HUDEP-2 (cell line): Measurements from ENCODE around the gene APBB1IP.
"Not testable (repeated sequence)": the region's sequence is repeated elsewhere in the genome, so short reads cannot be mapped to it uniquely, and the experiment has no call there.

Experiments
- DNase-seq, 76 experiments: peaks; one replicate each; lab custom pipeline; 2025; ENCODE audit not compliant: unreplicated experiment in 76 of 76; lab: John Stamatoyannopoulos, UW

APBB1IP gene

DNA sequence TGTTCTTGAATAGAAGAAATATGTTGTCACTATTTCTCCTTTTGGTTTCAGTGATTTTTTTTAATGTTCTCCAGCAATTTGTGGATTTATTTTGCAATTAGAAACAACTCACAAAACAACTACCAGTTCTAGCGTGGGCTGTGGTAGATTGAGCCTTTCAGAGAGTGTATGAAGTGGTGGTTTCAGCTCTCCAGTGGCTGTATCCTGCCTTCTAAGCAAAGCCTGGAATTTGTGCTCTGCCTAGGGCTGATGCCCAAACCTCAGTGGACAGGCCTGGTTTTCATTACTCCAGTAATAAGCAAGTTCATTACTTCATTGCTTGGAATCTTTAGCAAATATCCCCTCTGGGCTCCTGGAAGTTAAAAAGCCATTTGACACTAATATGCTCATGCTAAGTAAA is 35.9 kb downstream of the APBB1IP start:
- no peak for DNase-seq

DNA sequence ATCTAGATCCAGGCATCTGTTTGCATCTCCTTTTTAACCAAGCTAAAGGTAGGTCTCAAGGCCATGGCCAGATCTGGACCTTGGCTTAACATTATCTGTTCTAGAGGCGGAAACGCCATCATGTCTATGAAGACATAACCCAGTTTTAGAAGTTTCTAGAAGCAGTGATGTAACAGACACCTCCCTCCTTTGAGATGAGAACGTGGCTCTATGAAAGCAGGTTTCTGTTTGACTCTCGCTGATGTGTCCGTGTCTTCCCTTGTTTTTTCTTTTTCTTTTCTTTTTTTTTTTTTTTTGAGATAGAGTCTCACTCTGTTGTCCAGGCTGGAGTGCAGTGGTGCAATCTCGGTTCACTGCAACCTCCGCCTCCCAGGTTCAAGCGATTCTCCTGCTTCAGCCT is 36.7 kb downstream of the APBB1IP start:
- not testable (repeated sequence) for DNase-seq

DNA sequence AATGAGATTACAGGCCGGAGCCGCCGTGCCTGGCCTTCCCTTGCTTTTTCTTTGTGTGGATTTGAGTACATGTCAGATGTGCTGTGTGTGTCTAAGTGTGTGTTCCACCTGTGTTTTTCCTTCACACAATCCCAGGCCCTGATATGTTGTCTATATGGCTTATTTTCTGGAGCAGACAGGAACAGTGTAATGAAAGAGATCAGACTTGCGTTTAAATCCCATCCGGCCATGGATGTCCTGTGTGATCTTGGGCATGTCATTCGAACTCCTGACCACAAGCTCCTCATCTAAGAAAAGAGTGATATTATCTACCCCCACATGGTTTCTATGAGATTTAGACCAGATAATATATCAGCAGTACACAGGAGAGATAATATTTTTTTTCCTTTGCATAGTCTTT is 37.2 kb downstream of the APBB1IP start:
- DNase-seq: peak in 2 of 76 experiments; percentile 11 to 14

DNA sequence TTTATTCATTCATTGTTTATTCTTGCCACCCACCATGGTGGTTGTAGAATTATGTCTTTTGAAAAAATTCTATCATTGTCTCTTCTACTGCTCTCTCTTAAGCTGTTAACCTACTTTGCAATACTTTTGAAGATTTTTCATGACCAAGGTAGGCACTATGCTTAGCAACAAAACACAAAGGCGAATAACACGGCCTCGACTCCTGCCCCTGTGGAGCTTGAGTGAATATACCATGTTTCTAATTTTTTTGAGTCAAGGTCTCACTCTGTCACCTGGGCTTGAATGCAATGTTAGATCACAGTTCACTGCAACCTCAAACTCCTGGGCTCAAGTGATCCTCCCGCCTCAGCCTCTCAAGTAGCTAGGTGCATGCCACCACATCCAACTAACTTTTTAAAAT is 39.4 kb downstream of the APBB1IP start:
- no peak for DNase-seq

DNA sequence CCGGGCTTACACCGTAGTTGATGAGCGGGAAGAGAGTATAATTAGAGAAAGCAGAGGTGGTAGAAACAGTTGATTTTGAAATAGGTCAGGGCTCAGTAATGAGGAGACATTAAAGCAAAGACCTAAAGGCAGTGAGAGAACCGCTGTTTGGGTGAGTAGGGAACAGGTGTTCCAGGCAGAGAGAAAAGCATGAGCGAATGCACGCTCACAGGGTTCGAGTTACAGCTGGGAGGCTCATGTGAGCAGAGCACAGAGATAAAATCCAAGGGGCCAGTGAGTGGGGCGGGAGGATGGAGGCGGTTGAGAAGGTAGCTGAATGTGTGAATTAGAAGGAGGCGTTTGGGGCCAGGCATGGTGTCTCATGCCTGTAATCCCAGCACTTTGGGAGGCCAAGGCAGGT is 39.9 kb downstream of the APBB1IP start:
- no peak for DNase-seq

DNA sequence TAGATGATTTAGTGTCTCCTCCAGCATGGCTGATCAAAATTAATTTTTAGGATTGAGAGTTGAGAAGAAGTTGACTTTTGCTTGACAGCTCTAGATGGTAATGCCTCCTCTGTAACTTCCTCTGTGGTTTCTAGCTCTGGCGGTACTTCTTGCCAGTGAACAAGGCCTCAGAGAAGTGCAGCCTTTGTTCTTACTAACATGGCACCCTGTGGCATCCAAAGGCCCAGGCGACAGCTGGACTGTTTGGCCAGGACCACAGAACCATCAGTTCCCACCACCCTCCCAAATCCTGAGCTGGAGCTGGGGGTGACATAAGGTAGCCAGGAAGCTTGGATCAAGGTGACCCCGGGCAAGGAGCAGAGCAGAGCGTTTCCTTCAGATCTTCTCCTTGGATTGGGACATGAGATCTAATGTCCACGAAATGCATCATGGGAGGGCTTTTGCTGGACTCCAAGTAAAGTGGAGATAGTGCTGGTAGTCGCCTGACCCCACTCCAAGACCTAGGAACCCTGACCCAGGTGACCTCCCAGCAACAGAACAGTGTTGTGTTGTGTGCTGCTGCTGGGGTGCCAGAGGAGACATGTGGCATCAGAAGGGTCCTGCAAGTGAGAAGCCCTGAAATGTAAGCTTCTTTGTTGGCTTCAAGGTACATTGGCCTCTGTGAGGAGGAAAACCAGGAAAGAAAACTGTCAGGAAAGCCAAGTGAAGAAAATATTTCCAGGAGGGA is 41.8 kb downstream of the APBB1IP start:
- DNase-seq: no peak

DNA sequence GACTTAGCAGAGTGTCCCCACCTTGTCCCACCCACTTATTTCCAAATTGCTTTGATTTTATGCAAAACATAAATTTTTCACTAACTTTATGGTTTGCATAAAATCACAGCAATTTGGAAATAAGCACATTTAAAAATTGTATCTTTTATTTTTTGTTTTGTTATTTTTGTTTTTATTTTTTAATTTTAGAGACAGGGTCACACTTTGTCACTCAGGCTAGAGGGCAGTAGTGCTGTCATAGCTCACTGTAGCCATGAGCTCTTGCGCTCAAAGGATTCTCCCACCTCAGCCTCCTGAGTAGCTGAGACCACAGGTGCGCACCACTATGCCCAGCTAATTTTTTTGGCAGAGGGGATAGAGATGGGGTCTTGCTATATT is 43.2 kb downstream of the APBB1IP start:
- no peak for DNase-seq

DNA sequence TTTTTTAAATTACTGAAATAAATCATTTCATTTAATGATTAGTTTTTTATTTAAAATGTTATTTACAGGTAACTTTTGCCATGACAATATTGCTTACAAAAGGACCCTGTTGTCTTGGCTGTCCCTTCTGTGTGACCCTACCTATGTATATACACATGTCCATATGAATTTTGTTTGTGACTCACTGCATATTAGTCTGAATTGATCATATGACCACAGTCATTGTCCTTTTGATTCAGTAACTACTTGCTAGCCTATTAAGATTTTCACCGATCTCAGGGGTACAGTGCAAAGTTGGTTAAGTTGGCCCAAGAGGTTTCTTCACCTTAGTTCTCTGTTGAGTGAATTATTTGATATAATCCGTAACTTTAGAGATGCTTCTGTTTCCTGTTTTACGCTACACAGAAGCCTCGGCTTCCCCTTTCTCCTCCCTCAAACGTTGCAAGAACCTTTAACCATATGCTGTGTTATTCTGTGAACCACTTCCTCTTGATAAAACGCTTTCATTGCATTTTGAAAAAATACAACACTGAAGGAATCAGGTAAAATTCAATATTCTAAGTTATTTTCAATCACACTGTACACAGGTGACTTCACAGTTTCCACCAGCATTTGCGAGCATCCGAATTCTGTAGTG is 43.9 kb downstream of the APBB1IP start:
- DNase-seq: no peak

DNA sequence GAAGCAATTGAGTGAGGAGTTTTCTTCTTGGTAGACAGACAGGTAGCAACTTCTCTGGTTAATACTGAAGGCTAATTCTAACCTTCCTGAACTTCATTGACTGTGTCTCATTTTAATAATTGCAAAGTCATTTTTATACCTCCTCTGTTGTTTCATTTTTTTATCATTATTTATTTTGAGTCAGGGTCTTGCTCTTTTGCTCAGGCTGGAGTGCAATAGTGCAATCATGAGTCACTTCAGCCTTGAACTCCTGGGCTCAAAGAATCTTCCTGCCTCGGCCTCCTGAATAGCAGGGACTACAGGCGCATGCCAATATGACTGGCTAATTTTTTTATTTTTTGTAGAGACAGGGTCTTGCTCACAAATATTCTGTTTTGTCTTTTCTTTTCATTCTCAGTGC is 45.4 kb downstream of the APBB1IP start:
- no peak for DNase-seq

DNA sequence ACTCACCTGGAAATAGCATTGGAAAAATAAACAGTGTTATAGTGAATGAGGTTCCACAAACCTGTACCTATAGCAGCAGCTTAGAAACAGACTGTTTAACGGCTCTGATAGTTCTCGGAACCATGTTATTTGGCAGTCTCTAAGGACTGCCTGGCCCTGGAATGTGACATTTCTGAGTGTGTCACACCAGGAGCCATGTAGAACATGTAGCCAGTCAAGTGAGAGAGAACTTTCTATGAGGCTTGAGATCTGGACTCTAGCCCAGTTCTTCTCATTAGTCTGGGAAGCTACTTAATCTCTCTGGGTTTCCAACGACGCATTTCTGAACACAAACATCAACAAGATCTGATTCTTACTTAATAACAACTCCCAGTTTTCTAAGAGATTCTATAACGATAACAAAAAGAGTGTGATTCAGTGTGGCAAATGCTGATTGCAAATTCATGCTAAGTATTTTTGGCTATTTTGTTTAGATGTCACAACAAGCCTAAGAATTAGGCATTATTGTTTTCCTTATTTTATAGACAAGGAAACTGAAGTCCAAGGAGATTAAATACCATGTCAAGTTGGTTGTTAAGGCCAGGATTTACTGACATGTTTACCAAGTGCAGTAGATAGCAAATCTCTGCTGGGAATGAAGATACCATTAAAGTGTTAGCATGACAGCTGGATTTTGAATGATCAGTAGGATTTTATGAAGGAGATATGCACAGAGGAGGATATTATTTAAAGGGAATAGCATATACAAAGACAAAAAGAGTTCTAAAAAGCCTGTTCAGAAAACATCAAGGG is 47.2 kb downstream of the APBB1IP start:
- DNase-seq: no peak

DNA sequence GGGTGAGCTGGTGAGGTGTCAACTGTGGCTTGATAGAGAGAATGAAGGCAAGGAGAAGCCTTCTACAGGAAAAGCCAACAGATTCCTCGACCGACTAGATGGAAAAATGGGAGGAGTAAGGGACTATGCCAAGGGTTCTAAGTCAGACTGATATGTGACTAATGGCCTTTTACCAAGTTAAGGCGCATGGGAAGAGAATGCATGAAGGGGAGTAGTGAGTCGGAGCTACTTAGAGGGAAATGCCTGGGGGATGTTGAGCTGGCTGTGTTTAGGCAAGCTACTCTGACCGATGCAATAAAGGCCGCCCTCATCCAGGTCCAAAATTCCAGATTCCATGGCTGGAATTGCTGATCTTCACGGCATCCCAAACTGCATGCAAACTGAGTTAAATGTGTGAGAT is 48.2 kb downstream of the APBB1IP start:
- DNase-seq: no peak

DNA sequence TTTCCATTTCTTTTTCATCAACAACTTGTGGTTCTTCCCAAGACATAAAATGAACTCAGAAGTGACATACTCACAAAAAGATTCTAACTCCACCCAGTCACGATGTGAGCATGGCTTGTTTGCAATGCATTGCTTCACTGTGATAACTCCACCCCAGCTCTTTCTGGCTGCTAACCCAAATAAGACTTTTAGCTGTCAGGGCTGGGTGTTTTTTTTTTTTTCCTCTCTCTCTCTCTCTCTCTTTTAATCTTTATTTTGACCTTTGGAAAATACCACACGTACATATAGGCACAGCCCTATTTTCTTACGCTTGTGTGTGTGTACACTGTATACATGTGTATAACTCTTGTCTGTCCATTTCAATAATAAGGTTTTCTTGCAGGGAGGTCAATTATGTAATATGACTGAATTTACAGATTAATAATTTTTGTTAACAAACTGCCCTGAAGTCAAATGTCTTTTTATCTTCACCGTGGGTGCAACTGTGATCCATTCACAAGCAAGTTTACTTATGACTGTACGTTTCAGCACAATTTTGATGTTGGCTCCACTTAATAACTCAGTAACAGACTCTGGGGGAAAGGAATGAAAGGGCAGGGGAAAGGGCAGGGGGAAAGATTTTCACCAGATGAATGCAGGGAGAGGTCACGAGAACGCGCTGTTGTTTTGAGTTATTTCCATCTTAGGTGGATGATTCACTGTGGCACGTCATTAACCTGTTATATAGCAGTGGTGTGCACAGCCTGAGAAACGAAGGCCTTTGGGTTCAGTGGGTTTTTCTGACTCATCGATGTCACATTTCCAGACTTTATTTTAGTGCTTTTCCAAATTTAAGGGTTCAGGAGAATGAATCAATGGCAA is 49.1 kb downstream of the APBB1IP start:
- peak in 28 of 76 experiments; percentile 1 to 63 (median 16) for DNase-seq

DNA sequence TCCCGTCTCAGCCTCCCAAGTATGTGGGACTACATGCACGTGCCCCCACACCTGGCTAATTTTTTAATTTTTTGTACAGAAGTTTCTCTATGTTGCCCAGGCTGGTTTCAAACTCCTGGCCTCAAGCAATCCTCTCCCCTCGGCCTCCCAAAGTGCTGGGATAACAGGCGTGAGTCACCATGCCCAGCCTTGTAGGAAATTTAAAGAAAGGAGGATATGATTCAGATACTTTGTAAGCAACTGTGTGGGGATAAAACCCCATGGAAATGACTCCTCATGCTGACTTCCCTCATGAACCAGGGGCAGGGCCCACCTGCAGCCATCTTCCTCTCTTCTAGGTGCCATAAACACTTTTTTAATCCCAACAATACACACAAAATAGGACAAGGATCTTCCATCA is 50.2 kb downstream of the APBB1IP start:
- no peak for DNase-seq

DNA sequence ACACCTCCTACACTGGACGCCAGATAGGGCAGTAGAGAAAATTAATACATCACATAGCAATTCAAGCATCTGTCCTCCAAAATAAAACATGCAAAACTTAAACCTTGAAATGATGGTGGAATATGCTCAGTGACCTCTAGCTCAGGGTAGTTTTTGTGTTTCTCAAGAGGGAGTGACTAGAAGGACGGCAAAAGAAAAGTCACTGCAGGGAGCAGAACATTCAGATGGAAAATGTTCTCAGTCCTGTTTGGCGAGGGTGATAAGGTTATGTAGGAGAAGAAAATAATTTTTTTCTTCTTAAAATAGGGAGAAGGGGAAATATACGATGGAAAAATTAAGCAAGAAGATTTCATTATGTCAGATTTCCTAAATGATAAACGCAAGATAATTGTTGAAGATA is 50.9 kb downstream of the APBB1IP start:
- no peak for DNase-seq

DNA sequence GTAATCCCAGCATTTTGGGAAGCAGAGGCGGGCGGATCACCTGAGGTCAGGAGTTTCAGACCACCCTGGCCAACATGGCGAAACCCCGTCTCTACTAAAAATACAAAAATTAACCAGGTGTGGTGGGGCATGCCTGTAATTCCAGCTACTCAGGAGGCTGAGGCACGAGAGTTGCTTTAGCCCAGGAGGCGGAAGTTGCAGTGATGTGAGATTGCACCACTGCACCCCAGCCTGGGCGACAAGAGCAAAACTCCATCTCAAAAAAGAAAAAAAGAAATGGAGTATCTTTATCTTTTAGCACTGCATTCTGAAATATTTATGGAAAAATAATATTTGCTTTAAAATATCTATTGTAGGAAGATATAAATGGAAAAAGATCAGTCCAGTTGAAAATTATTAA is 52.2 kb downstream of the APBB1IP start:
- not testable (repeated sequence) for DNase-seq

DNA sequence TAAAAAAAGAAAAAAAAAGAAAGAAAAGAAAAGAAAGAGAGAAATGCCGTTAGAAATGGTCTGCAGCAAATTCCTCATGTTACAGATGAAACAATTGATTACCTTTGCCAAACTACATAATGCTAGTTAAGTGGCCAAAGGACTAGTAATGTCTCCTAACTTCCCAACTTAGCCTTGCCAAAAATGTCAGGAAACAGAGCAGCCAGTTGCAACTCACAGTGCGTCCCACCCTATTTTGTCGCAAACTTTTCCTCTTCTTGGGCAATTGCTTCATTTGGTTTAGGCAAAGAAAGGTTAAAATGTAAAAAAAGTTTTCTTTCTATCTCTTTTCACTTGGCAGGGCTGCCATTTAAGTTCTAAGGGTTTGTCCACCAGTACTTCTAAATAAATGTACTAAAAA is 53.1 kb downstream of the APBB1IP start:
- DNase-seq: no peak

DNA sequence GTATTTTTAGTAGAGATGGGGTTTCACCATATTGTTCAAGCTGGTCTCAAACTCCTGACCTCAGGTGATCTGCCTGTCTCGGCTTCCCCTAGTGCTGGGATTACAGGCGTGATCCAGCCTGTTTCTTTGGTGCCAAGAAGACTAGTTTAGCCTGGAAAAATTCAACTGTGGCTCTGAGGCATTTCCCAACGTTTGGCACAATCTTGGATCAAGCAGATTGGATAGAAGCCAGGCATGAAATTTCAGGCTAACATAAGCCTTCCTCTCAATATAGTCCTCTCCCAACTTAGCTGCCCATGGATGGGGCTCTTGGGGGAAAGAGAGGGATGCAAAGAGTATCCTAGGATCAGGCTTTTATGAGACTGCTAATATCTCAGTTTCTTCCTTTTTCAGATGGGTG is 53.8 kb downstream of the APBB1IP start:
- no peak for DNase-seq

DNA sequence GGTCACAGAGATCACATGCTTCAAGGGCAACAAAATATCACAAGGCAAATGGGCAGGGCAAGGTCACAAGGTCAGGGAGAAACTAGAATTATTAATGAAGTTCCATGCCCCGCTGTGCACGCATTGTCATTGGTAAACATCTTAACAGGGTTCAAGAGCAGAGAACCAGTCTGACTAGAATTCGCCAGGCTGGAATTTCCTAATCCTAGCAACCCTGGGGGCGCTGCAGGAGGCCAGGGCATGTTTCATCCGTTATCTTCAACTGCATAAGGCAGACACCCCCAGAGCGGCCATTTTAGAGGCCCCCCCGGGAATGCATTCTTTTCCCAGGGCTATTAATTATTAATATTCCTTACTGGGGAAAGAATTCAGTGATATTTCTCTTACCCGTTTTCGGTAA is 54.6 kb downstream of the APBB1IP start:
- not testable (repeated sequence) for DNase-seq

DNA sequence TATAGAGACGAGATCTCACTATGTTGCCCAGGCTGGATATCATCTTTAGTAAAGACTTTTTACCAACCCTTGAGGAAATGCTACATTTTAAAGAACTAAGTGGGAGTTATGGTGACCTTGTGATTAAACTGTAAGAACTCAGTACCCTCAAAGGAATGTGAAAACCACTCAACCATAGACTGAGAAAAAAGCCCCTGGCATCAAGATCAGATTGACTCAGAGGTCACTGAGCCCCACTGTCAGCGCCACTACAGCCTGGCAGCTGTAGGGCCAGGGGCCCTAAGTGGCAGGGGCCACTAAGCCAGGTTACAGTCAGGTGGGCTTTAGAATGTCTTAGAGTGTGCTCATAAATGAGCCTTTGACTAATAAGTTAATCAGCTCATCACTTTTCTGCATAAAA is 55.9 kb downstream of the APBB1IP start:
- DNase-seq: no peak

DNA sequence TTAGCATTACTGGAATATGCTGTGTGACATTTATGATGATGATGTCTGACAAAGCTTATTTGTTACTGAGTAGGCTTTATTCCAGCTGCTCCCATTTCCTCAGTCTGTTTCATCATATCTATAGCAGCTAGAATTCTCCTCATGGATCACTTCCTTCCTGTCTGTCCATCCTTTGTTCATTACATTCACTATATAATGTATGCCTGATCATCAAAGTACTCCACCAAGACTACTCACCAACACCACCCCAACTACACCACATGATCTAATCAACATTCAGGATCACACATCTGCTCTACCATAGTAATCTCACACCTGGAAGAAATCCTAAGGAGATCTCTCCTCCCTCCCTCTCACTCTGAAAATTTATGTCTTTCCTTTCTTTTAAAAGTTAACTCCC is 61.3 kb downstream of the APBB1IP start:
- no peak for DNase-seq

DNA sequence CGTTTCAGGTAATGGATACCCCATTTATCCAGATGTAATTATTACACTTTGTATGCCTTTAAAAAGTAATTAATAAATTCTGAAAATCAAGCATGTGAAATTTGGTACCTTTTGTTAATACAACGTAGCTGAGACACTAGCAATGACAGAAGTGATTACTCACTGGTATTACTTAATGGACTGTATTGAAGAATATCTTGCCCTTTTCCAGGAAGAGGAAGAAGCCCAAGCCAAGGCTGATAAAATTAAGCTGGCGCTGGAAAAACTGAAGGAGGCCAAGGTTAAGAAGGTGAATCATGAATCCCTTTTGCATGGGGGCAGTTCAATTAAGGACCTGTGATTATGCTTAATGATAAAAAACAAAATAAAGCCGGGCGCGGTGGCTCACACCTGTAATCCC is 64.8 kb downstream of the APBB1IP start:
- DNase-seq: no peak
